Immature natural killer cell (primary cell): ENCODE measurements around the gene CDH4. TPM values are rescaled to one million over a fixed set of nuclear protein-coding genes. Genes with fewer than 3 reads are reported as not detected.
A peak's percentile ranks its signal among the peaks of the same experiment; 100 is the strongest.

Experiments
- DNase-seq, 3 donors: peaks; one replicate each; pipeline ENCODE4 v3.0.0; 2022; ENCODE audit warnings: mixed read lengths in 1 of 3
- H3K27ac Mint-ChIP-seq, 6 donors: one replicate each; pipeline ENCODE4 v1.8.0; 2020; ENCODE audit warnings: mixed read lengths in 6 of 6, mild to moderate bottlenecking in 5 of 6, inconsistent platforms in 4 of 6, moderate library complexity in 3 of 6
- H3K27me3 Mint-ChIP-seq, 3 donors: one replicate each; pipeline ENCODE4 v1.8.0; 2020 to 2021; ENCODE audit warnings: low read depth in 3 of 3, mild to moderate bottlenecking in 3 of 3, mixed read lengths in 3 of 3, moderate library complexity in 3 of 3, inconsistent platforms in 1 of 3
- H3K36me3 Mint-ChIP-seq, 3 donors: one replicate each; pipeline ENCODE4 v1.8.0; 2020; ENCODE audit warnings: mixed read lengths in 3 of 3, inconsistent platforms in 2 of 3, mild to moderate bottlenecking in 2 of 3
- H3K4me1 Mint-ChIP-seq, 2 donors: one replicate each; pipeline ENCODE4 v1.8.0; 2020; ENCODE audit warnings: inconsistent platforms in 2 of 2, mild to moderate bottlenecking in 2 of 2, mixed read lengths in 2 of 2, moderate library complexity in 1 of 2
- H3K4me3 Mint-ChIP-seq, 5 donors: one replicate each; pipeline ENCODE4 v1.8.0; 2020; ENCODE audit warnings: mild to moderate bottlenecking in 5 of 5, mixed read lengths in 5 of 5, inconsistent platforms in 3 of 5, moderate library complexity in 3 of 5
- H3K9me3 Mint-ChIP-seq, 6 donors: one replicate each; pipeline ENCODE4 v1.8.0; 2020; ENCODE audit warnings: mild to moderate bottlenecking in 6 of 6, mixed read lengths in 6 of 6, inconsistent platforms in 4 of 6, moderate library complexity in 3 of 6
- polyA plus RNA-seq, 3 donors: library from polyadenylated mRNA; unstranded; fragments of 300-500 nt; fragmentation: Illumina TruSeq; gene quantifications; one replicate each; pipeline ENCODE4 v1.2.3, GENCODE V29; 2021

CDH4 gene
- polyA plus RNA-seq: not detected

DNA sequence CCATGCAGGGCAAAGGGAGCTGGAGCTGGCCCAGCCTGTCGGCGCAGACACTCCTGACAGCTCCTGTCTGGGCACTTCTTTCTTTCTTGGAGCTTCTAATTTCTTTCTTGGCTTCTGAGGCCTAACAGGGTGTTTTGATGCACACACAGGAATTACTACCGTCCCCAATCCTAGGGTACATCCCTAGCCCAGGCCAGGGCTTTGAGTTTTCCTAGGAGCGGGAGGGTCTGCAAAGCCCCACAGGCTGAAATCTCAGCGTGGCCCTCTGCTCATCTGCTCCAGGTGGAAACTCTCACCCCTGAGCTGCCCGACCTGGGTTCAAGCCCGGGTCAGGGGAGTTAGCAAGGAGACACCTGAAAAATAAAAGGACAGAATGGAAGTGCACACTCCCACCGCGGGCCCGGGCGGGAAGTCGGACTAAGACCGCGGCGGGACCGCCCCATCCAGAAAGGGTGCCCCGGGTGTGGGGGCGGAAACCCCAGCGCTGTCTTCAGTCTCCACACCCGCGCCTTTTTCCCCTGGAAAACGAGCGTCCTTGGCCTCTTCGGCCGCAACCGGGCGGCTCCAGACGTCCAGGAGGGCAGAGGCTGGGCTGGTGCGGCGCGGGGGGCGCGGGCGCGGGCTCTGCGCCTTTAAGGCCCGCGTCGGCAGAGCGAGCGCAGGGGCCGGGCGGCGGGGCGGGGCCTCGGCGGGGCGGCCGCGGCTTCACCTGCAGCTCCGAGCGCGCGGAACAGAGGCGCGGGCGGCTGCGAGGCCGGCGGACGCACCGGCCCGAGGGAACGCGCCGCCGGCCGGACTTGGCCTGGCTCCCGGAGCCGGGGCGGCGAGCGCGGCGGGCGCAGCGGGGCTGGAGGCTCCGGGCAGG is at the start of gene CDH4:
Gene CDH4 (plus strand): TSS at position 733 of the 865 bp plus-strand sequence.
- no peak for DNase-seq
- H3K4me1 Mint-ChIP-seq: no peaks in the 10 kb centered on the region
- no peak within 1 kb of the TSS for H3K27ac Mint-ChIP-seq
- peak within 1 kb of the TSS in 4 of 5 donors; percentile 7 to 49 (median 40) for H3K4me3 Mint-ChIP-seq
- H3K36me3 Mint-ChIP-seq: no peaks in the 10 kb centered on the region
- H3K9me3 Mint-ChIP-seq: no peaks in the 10 kb centered on the region
- H3K27me3 Mint-ChIP-seq: peaks cover 8 to 23% (median 20%) of the 10 kb centered on the region in 3 donors

DNA sequence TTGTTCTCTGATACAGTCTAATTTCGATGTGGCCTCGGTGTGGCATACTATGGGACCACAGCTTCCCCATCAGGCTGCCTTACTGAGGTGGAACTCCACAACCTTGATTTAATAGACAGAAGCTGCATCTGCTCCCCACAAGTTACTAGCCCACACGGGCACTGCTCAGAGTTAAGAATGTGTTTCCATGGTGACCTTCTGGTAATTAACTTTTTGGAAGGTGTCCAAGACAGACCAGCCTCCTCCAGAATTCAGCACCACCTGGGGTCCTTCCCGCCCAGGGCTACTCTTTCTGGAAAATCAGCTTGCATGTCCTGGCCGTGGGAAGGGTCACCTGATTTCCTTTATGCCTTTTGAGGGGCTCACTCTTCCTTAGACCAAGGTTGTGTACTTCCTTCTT is 48.7 kb upstream of the CDH4 start:
- peaks cover 0 to 7% (median 0%) of the 10 kb centered on the region in 6 donors for H3K9me3 Mint-ChIP-seq
- H3K4me3 Mint-ChIP-seq: no peak overlapping the region
- no peak for DNase-seq
- H3K4me1 Mint-ChIP-seq: no peaks in the 10 kb centered on the region
- H3K27me3 Mint-ChIP-seq: peaks cover 2 to 4% (median 3%) of the 10 kb centered on the region in 3 donors
- peaks cover 0 to 4% (median 0%) of the 10 kb centered on the region in 3 donors for H3K36me3 Mint-ChIP-seq
- H3K27ac Mint-ChIP-seq: no peak overlapping the region

DNA sequence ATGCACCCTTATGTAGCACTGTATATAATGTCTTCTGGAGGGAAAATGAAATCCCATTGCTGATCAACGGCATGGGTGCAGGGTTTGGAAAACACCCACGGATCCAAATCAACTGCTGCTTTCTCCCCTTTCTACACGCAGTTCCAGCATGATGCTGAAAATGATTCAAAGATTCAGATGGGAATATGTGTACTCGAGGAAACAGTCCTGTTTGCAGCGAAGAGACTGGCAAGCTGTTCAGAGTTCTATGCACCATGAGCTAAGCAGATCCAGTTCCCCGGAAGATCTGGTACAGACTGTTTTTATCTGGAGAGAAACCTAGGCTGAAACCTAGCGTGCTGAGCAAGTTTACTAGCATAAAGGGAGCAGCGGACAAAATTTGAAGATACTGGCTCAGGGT is 47.9 kb upstream of the CDH4 start:
- peaks cover 0 to 4% (median 0%) of the 10 kb centered on the region in 3 donors for H3K36me3 Mint-ChIP-seq
- peaks cover 2 to 4% (median 3%) of the 10 kb centered on the region in 3 donors for H3K27me3 Mint-ChIP-seq
- peaks cover 0 to 7% (median 0%) of the 10 kb centered on the region in 6 donors for H3K9me3 Mint-ChIP-seq
- H3K4me3 Mint-ChIP-seq: no peak overlapping the region
- H3K27ac Mint-ChIP-seq: no peak overlapping the region
- DNase-seq: no peak
- H3K4me1 Mint-ChIP-seq: no peaks in the 10 kb centered on the region

DNA sequence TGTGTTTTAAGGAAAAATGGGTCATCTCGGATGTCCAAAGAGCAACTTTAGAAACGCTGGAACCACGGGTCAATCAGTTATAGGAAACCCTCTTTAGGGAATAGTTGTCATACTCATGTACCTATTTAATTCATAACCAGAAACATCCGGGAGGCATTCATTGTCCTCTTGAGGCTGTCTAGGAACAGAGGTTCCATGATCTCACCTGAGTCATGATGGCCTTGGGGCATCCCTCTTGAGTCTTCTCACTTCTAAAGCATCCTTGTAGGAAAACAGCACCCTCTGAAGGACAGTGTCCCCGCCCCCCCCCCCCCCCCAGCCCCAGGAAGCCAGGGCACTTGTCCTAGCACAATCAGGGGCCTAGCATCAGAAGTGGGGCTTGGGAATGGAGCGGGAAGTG is 46.3 kb upstream of the CDH4 start:
- Mint-ChIP-seq H3K9me3 (peaks cover 0 to 4% (median 0%) of the 10 kb centered on the region in 6 donors), H3K4me3 (no peak overlapping the region), H3K27ac (no peak overlapping the region), H3K4me1 (no peaks in the 10 kb centered on the region), H3K36me3 (peaks cover 0 to 4% (median 0%) of the 10 kb centered on the region in 3 donors), H3K27me3 (peaks cover 2 to 4% (median 3%) of the 10 kb centered on the region in 3 donors)
- DNase-seq: no peak

DNA sequence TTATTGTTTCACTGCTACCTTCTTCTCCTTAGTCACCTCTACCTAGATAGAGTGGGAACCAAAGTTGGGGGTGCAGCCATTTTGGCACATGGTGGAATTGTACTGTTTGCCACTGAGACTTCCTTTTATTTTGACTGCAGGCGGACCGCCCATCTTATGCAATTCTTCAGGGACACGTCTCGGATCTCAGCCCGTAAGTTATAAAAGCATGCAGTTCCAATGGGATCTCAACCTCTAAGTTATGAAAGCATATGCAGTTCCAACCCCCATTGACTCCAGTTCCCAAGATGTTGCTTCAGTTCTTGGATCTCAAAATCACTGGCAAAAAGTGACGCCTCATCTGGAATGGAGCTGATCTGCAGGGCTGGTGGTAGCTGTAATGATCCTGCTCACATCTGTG is 41.2 kb upstream of the CDH4 start:
- H3K27ac Mint-ChIP-seq: no peak overlapping the region
- H3K36me3 Mint-ChIP-seq: no peaks in the 10 kb centered on the region
- peaks cover 0 to 5% (median 0%) of the 10 kb centered on the region in 3 donors for H3K27me3 Mint-ChIP-seq
- no peak overlapping the region for H3K4me3 Mint-ChIP-seq
- H3K4me1 Mint-ChIP-seq: no peaks in the 10 kb centered on the region
- no peak for DNase-seq
- H3K9me3 Mint-ChIP-seq: no peaks in the 10 kb centered on the region

DNA sequence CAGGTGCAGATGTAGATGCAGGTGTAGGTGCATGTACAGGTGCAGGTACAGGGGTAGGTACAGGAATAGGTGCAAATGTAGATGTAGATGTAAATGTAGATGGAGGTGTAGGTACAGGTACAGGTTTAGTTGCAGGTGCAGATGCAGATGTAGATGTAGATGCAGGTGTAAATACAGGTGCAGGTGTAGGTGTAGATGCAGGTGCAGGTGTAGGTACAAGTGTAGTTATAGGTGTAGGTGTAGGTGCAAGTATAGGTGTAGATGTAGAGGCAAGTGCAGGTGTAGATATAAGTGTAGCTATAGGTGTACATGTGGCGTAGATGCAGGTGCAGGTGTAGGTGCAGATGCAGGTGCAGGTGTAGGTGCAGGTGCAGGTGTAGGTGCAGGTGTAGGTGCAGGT is 34.2 kb upstream of the CDH4 start:
- H3K36me3 Mint-ChIP-seq: no peaks in the 10 kb centered on the region
- peaks cover 0 to 6% (median 3%) of the 10 kb centered on the region in 3 donors for H3K27me3 Mint-ChIP-seq

DNA sequence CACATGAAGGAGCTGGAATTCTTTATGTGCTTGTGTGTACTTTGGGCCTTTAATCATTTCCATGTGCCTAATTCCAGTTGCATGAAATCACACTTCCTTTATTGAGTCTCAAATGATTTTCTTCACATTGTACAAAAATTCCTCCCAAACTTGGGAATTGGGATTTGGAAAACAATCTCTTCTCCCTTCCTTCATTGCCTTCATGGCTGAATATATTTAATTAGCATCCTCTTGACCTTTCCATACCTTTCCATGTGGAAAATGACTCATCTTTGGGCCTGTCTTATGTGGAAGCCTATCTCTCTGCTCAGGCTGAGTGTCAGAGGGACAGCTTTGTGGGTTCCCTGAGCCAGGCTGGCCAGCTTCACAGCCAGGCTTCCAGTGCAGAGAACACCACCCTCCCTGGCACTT is 33.0 kb upstream of the CDH4 start:
- no peak for DNase-seq
- H3K36me3 Mint-ChIP-seq: no peaks in the 10 kb centered on the region
- no peaks in the 10 kb centered on the region for H3K9me3 Mint-ChIP-seq
- H3K4me3 Mint-ChIP-seq: no peak overlapping the region
- H3K27me3 Mint-ChIP-seq: peaks cover 0 to 9% (median 3%) of the 10 kb centered on the region in 3 donors
- no peaks in the 10 kb centered on the region for H3K4me1 Mint-ChIP-seq
- no peak overlapping the region for H3K27ac Mint-ChIP-seq

More for the DNA sequence above, 34.2 kb upstream of the CDH4 start:
- DNase-seq: no peak
- H3K4me1 Mint-ChIP-seq: no peaks in the 10 kb centered on the region
- H3K4me3 Mint-ChIP-seq: no peak overlapping the region
- H3K27ac Mint-ChIP-seq: no peak overlapping the region
- no peaks in the 10 kb centered on the region for H3K9me3 Mint-ChIP-seq

DNA sequence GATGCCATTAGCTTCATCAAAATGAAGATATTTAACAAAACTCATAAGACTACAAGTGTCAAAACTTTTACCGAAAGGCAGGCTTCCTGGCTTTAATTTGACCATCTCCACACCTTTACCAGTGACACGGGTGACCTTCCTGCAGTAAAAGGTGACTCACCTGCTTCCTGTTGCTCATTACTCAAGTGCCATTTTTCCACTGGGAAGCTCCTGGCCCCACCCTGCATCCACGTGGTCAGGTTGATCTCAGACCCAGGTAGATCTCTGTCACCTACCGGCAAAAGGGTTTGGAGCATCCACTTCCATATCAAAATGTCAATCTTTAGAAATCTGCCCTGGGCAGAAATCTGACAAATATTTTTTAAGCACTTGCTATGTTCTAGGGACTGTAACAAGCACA is 31.9 kb upstream of the CDH4 start:
- no peak for DNase-seq
- Mint-ChIP-seq H3K36me3 (no peaks in the 10 kb centered on the region), H3K4me3 (no peak overlapping the region), H3K4me1 (no peaks in the 10 kb centered on the region), H3K27me3 (peaks cover under 1 to 15% (median 3%) of the 10 kb centered on the region in 3 donors), H3K27ac (no peak overlapping the region), H3K9me3 (no peaks in the 10 kb centered on the region)

DNA sequence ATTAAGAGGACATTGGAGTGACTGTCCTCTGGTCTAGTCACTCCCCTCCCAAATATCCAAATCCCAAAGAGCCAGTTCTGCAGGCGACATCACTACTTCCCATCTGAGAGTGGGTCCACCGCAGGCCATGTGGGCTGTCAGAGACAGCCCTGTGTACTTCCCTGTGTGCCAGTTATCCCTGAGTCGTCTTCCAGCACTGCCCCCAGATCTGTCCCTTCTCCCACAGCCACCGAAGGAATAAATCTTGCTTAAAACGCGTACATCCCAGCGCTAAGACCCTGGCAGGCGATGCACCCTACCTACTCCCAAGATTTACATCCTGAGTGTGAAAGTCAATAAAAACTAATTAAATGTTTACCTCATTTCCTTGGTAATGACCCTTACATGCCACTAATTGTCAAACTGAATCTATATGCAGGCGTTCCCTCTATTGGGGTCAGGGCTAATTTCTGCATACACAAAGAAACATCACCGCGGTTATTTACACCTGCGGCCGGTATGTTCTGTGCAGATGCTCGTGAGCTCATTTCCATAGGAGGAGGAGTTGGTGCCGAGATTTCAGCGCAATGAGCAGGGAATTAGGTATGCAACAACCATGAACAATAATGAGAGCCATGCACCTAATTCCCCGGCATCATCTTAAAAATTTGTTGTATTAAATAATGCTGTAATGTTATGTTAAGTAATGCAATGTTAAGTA is 31.3 kb upstream of the CDH4 start:
- peaks cover 3 to 15% (median 3%) of the 10 kb centered on the region in 3 donors for H3K27me3 Mint-ChIP-seq
- no peak for DNase-seq
- H3K36me3 Mint-ChIP-seq: no peaks in the 10 kb centered on the region
- H3K9me3 Mint-ChIP-seq: no peaks in the 10 kb centered on the region
- H3K4me1 Mint-ChIP-seq: no peaks in the 10 kb centered on the region
- H3K27ac Mint-ChIP-seq: no peak overlapping the region
- no peak overlapping the region for H3K4me3 Mint-ChIP-seq

DNA sequence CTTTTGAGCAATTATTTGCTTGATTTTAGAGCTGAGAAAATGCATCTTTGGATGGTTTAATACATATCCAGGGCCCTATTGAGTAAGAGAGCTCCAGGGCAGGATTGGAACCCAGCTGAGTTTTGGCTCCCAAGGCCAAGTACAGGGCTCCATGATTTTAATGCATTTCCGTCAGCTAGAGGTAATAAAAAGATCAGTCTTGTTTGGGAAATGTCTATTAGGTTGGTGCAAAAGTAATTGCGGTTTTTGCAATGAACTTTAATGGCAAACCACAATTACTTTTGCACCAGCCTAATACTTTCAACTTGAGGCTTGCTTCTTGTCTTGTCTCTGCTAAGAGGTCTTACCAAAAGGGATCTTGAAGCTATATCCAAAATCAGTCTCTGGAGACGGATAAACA is 29.4 kb upstream of the CDH4 start:
- H3K9me3 Mint-ChIP-seq: no peaks in the 10 kb centered on the region
- DNase-seq: no peak
- H3K4me1 Mint-ChIP-seq: no peaks in the 10 kb centered on the region
- H3K27ac Mint-ChIP-seq: no peak overlapping the region
- no peaks in the 10 kb centered on the region for H3K36me3 Mint-ChIP-seq
- H3K4me3 Mint-ChIP-seq: no peak overlapping the region
- peaks cover 0 to 13% (median 6%) of the 10 kb centered on the region in 3 donors for H3K27me3 Mint-ChIP-seq

DNA sequence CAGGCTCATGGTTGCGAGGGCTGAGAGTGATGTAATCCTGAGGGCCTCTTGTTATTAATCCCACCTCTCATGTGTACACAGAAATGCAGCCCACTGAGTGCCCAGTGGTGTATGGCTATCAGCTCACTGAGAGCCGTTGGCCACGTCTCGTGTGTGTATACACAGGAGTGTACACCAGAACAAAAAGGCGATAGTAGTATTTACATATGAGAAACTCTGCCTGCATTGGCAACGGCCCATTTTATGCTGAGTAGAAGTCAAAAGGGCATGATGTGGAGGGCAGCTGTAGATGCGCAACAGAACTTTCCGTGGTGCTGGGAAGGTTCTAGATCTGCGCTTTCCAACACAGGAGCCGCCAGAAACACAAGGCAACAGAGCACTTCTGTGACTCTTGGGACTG is 28.9 kb upstream of the CDH4 start:
- no peaks in the 10 kb centered on the region for H3K9me3 Mint-ChIP-seq
- H3K4me3 Mint-ChIP-seq: no peak overlapping the region
- H3K4me1 Mint-ChIP-seq: no peaks in the 10 kb centered on the region
- DNase-seq: no peak
- peaks cover 0 to 13% (median 6%) of the 10 kb centered on the region in 3 donors for H3K27me3 Mint-ChIP-seq
- H3K27ac Mint-ChIP-seq: no peak overlapping the region
- H3K36me3 Mint-ChIP-seq: no peaks in the 10 kb centered on the region

DNA sequence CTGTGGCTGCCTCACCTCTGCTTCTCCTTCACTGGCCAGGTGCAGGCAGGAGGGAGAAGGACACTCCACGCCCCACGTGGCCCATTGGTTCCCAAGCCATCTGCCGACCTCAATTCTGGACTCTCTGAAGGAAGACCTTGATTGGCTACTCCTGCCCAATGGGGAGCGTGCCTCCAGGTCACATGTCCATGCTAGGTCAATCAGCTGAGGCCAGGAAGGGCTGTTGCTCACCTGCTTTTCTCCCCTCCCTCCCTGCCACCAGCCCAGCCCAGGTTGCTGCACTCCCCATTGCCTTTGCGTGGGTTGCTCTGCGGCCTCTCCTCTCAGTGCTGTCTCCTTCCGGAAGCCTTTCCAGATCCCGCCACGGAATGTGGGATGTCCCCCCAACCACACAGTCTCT is 21.9 kb upstream of the CDH4 start:
- Mint-ChIP-seq H3K27ac (no peak overlapping the region), H3K4me1 (peaks cover 2 to 5% of the 10 kb centered on the region in 2 donors), H3K27me3 (peaks cover 2 to 5% (median 2%) of the 10 kb centered on the region in 3 donors), H3K36me3 (no peaks in the 10 kb centered on the region), H3K4me3 (no peak overlapping the region), H3K9me3 (no peaks in the 10 kb centered on the region)
- no peak for DNase-seq

DNA sequence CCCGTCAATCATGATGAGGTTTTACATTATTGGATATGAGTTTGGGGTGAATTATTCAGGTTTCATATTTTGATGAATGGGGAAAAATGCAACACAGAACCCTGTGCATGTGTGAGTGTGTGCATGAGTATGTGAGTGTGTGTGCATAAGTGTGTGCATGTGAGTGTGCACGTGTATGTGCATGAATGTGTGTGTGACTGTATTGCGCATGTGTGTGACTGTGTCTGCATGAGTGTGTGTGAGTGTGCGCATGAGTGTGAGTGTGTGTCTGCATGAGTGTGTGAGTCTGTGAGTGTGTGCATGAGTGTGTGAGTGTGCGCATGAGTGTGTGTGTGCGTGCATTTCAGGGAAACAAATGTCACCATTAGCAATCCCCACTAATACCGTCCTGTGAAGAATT is 18.5 kb upstream of the CDH4 start:
- H3K36me3 Mint-ChIP-seq: no peaks in the 10 kb centered on the region
- peaks cover 2 to 5% of the 10 kb centered on the region in 2 donors for H3K4me1 Mint-ChIP-seq
- no peak for DNase-seq
- H3K9me3 Mint-ChIP-seq: no peaks in the 10 kb centered on the region
- H3K4me3 Mint-ChIP-seq: no peak overlapping the region
- peaks cover 2 to 6% (median 2%) of the 10 kb centered on the region in 3 donors for H3K27me3 Mint-ChIP-seq
- no peak overlapping the region for H3K27ac Mint-ChIP-seq

DNA sequence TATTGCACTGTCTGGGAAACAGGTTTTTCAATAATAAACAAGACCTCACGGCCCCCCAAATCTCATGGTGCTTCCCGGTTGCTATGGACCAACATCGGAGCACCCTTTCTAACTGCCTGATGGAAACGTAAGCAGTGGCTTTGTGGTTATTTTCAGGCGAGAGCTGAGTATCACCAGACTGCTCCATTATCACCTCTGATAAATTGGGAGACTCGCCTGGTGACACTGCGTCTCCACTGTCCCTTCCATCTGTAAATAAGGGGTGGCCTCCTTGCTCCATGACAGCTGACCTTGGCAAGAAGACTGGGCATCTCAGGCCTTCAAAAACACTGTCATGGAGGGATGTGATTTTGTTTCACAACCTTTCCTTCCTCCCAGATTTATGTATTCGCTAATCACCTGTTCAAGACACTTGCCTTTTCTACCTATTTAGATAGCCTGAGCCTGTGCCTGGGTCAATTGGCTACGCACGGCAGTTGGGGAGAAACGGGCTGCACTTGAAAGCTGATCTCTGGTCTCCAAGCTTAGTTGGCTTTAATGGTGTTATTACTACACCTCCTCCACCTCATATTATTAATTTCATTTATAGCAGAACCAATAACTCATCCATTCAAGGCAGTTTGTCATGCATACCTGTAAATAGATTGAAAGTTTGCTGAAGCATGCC is 17.7 kb upstream of the CDH4 start:
- no peak overlapping the region for H3K27ac Mint-ChIP-seq
- H3K4me1 Mint-ChIP-seq: no peaks in the 10 kb centered on the region
- no peaks in the 10 kb centered on the region for H3K36me3 Mint-ChIP-seq
- H3K4me3 Mint-ChIP-seq: no peak overlapping the region
- no peaks in the 10 kb centered on the region for H3K9me3 Mint-ChIP-seq
- H3K27me3 Mint-ChIP-seq: peaks cover 3 to 9% (median 5%) of the 10 kb centered on the region in 3 donors
- no peak for DNase-seq
